Mononuclear cell (primary cell): ENCODE data around the gene BICD1. TPM values are rescaled to one million over a fixed set of nuclear protein-coding genes. Genes with fewer than 3 reads are reported as not detected.
"Not testable (repeated sequence)": the region's sequence is repeated elsewhere in the genome, so short reads cannot be mapped to it uniquely, and the experiment has no call there.

Source experiments
- H3K27me3 ChIP-seq: 2 replicates; pipeline ENCODE4 v1.6.0; 2011; ENCODE audit warnings: low read length, control low read depth; ENCODE audit not compliant: insufficient read depth
- H3K4me1 ChIP-seq: 2 replicates; pipeline ENCODE4 v1.5.1; 2011; ENCODE audit warnings: mild to moderate bottlenecking, low read length, control low read depth; ENCODE audit not compliant: insufficient read depth
- H3K4me3 ChIP-seq: 2 replicates; pipeline ENCODE4 v1.5.1; 2011; ENCODE audit warnings: mild to moderate bottlenecking, low read length, moderate library complexity
- H3K9me3 ChIP-seq: 2 replicates; pipeline ENCODE4 v1.5.1; 2011; ENCODE audit warnings: low read depth, mild to moderate bottlenecking, control low read depth, low read length
- total RNA-seq: library from RNA; depleted of rRNA; stranded (reverse); fragments of >200 nt; gene quantifications from one replicate; pipeline ENCODE4 v1.2.3, GENCODE V29; 2012

BICD1 gene
- total RNA-seq, 1 donor, result 5.5 TPM

GRCh38 chr12:32179011-32179395 is 72.4 kb downstream of the BICD1 start:
- H3K9me3 ChIP-seq, result no peaks in the 10 kb centered on the region
- no peak overlapping the region for H3K4me3 ChIP-seq

GRCh38 chr12:32181498-32182175 is 75.0 kb downstream of the BICD1 start:
- Histone ChIP-seq H3K4me1 (no peaks in the 10 kb centered on the region), H3K9me3 (no peaks in the 10 kb centered on the region), H3K27me3 (no peaks in the 10 kb centered on the region), H3K4me3 (no peak overlapping the region)

More at GRCh38 chr12:32179011-32179395, 72.4 kb downstream of the BICD1 start:
- Histone ChIP-seq H3K4me1 (no peaks in the 10 kb centered on the region), H3K27me3 (no peaks in the 10 kb centered on the region)

- no peaks in the 10 kb centered on the region for H3K4me1 ChIP-seq
- H3K4me3 ChIP-seq, result no peak overlapping the region
- H3K9me3 ChIP-seq, result no peaks in the 10 kb centered on the region
Observed at GRCh38 chr12:32183650-32184049, 77.0 kb downstream of the BICD1 start.

GRCh38 chr12:32187127-32187526 is 80.5 kb downstream of the BICD1 start:
- H3K4me3 ChIP-seq, H3K4me1 ChIP-seq, H3K27me3 ChIP-seq, H3K9me3 ChIP-seq: not testable (repeated sequence)

More at GRCh38 chr12:32183650-32184049, 77.0 kb downstream of the BICD1 start:
- H3K27me3 ChIP-seq, result no peaks in the 10 kb centered on the region

- Histone ChIP-seq H3K4me3 (no peak overlapping the region), H3K9me3 (peaks cover 10% of the 10 kb centered on the region), H3K27me3 (no peaks in the 10 kb centered on the region), H3K4me1 (no peaks in the 10 kb centered on the region)
Observed at GRCh38 chr12:32191445-32191844, 84.8 kb downstream of the BICD1 start.

GRCh38 chr12:32196250-32197198 is 89.9 kb downstream of the BICD1 start:
- H3K4me3 ChIP-seq, result no peak overlapping the region
- no peaks in the 10 kb centered on the region for H3K4me1 ChIP-seq
- H3K9me3 ChIP-seq, result peaks cover 10% of the 10 kb centered on the region
- no peaks in the 10 kb centered on the region for H3K27me3 ChIP-seq

- H3K27me3 ChIP-seq, result no peaks in the 10 kb centered on the region
- no peak overlapping the region for H3K4me3 ChIP-seq
- H3K4me1 ChIP-seq, result no peaks in the 10 kb centered on the region
- H3K9me3 ChIP-seq, result peaks cover 10% of the 10 kb centered on the region
Observed at GRCh38 chr12:32197421-32197820, 90.8 kb downstream of the BICD1 start.

- Histone ChIP-seq H3K4me3 (no peak overlapping the region), H3K27me3 (no peaks in the 10 kb centered on the region), H3K4me1 (no peaks in the 10 kb centered on the region), H3K9me3 (peaks cover 10% of the 10 kb centered on the region)
Observed at GRCh38 chr12:32198555-32198954, 91.9 kb downstream of the BICD1 start.

GRCh38 chr12:32201096-32201495 is 94.4 kb downstream of the BICD1 start:
- no peak overlapping the region for H3K4me3 ChIP-seq
- no peaks in the 10 kb centered on the region for H3K9me3 ChIP-seq
- no peaks in the 10 kb centered on the region for H3K27me3 ChIP-seq
- H3K4me1 ChIP-seq, result no peaks in the 10 kb centered on the region

GRCh38 chr12:32201976-32202375 is 95.3 kb downstream of the BICD1 start:
- Histone ChIP-seq H3K9me3 (no peaks in the 10 kb centered on the region), H3K4me3 (no peak overlapping the region), H3K27me3 (no peaks in the 10 kb centered on the region), H3K4me1 (no peaks in the 10 kb centered on the region)

GRCh38 chr12:32205731-32206130 is 99.1 kb downstream of the BICD1 start:
- Histone ChIP-seq H3K4me3 (no peak overlapping the region), H3K27me3 (no peaks in the 10 kb centered on the region), H3K9me3 (no peaks in the 10 kb centered on the region), H3K4me1 (no peaks in the 10 kb centered on the region)

GRCh38 chr12:32208355-32208754 is 101.7 kb downstream of the BICD1 start:
- no peaks in the 10 kb centered on the region for H3K9me3 ChIP-seq
- no peak overlapping the region for H3K4me3 ChIP-seq
- H3K4me1 ChIP-seq, result peaks cover 4% of the 10 kb centered on the region
- no peaks in the 10 kb centered on the region for H3K27me3 ChIP-seq

- Histone ChIP-seq H3K9me3 (no peaks in the 10 kb centered on the region), H3K27me3 (no peaks in the 10 kb centered on the region), H3K4me1 (peaks cover 4% of the 10 kb centered on the region), H3K4me3 (no peak overlapping the region)
Observed at GRCh38 chr12:32211066-32211899, 104.6 kb downstream of the BICD1 start.

- no peak overlapping the region for H3K4me3 ChIP-seq
- peaks cover 4% of the 10 kb centered on the region for H3K4me1 ChIP-seq
- H3K27me3 ChIP-seq, result no peaks in the 10 kb centered on the region
- no peaks in the 10 kb centered on the region for H3K9me3 ChIP-seq
Observed at GRCh38 chr12:32211900-32212156, 105.2 kb downstream of the BICD1 start.

GRCh38 chr12:32214723-32215122 is 108.1 kb downstream of the BICD1 start:
- H3K27me3 ChIP-seq, result no peaks in the 10 kb centered on the region
- no peak overlapping the region for H3K4me3 ChIP-seq
- H3K4me1 ChIP-seq, result peaks cover 8% of the 10 kb centered on the region
- no peaks in the 10 kb centered on the region for H3K9me3 ChIP-seq
